ENCODE data around the gene TLE1. TPM values are rescaled to one million over a fixed set of nuclear protein-coding genes. Genes with fewer than 3 reads are reported as not detected.

TLE1 gene
- total and polyA plus RNA-seq, 9 of the 15 experiments (the other 6 are each of a cell fraction or from before 2014, with no cell fraction given) = 0.11 TPM; not detected in 8

- Histone ChIP-seq H3K79me2 (ENCODE audit: control insufficient read depth, insufficient read depth, low read length) (no peaks in the 10 kb centered on the region), H2AFZ (ENCODE audit: low read depth, low read length) (no peak overlapping the region), H3K9me3 (replicated peaks; ENCODE audit: control insufficient read depth, insufficient read depth, low read depth, low read length) (no peaks in the 10 kb centered on the region), H3K9me1 (ENCODE audit: control insufficient read depth, insufficient read depth, low read length) (no peaks in the 10 kb centered on the region), H3K9ac (ENCODE audit: insufficient read depth in 1 of 2, low read depth in 2 of 2, low read length in 2 of 2) (no peak overlapping the region), H4K20me1 (replicated peaks; ENCODE audit: control insufficient read depth, insufficient read depth, low read length) (no peaks in the 10 kb centered on the region), H3K4me1 (replicated peaks in 1 of 2; ENCODE audit: control insufficient read depth in 2 of 2, insufficient read depth in 2 of 2, low read length in 2 of 2) (no peaks in the 10 kb centered on the region), H3K4me2 (ENCODE audit: insufficient read depth, low read length) (no peak overlapping the region), H3K36me3 (ENCODE audit: control insufficient read depth, insufficient read depth, low read length) (no peaks in the 10 kb centered on the region), H3K27ac (ENCODE audit: extremely low read depth, low read depth, low read length) (no peak overlapping the region), H3K27me3 (ENCODE audit: control insufficient read depth in 2 of 2, insufficient read depth in 2 of 2, low read length in 2 of 2) (no peaks in the 10 kb centered on the region), H3K4me3 (no peak overlapping the region)
- in situ Hi-C loops (cut with MboI) (no loop called here), intact Hi-C loops (cut with micrococcal nuclease) (no loop called here)
- no peak for TF ChIP-seq NELFE (IDR thresholded peaks at IDR 0.05; ENCODE audit: insufficient read depth, insufficient read length)
- ATAC-seq = no peak
- FAIRE-seq = no peak
- no peak for DNase-seq (ENCODE audit: extremely low read depth in 1 of 4, low spot score in 3 of 4)
- CTCF ChIA-PET (ENCODE audit: low intra/inter-chr PET ratio) = no interaction called here
- no TSS peak for BruUV-seq (replicated peaks)
- POLR2A ChIA-PET = no interaction called here
- 0% methylated on average over 4 of the region's 4 CpGs for WGBS (ENCODE audit: insufficient coverage, low coverage, missing lambda C conversion rate)
Observed at GRCh38 chr9:81552581-81552991, 136.8 kb downstream of the TLE1 start.

- Histone ChIP-seq H4K20me1 (replicated peaks; ENCODE audit: control insufficient read depth, insufficient read depth, low read length) (no peaks in the 10 kb centered on the region), H3K4me1 (replicated peaks in 1 of 2; ENCODE audit: control insufficient read depth in 2 of 2, insufficient read depth in 2 of 2, low read length in 2 of 2) (no peaks in the 10 kb centered on the region), H2AFZ (ENCODE audit: low read depth, low read length) (no peak overlapping the region), H3K4me2 (ENCODE audit: insufficient read depth, low read length) (no peak overlapping the region), H3K9ac (ENCODE audit: insufficient read depth in 1 of 2, low read depth in 2 of 2, low read length in 2 of 2) (no peak overlapping the region), H3K36me3 (ENCODE audit: control insufficient read depth, insufficient read depth, low read length) (no peaks in the 10 kb centered on the region), H3K27ac (ENCODE audit: extremely low read depth, low read depth, low read length) (no peak overlapping the region), H3K9me1 (ENCODE audit: control insufficient read depth, insufficient read depth, low read length) (no peaks in the 10 kb centered on the region), H3K9me3 (replicated peaks; ENCODE audit: control insufficient read depth, insufficient read depth, low read depth, low read length) (no peaks in the 10 kb centered on the region), H3K79me2 (ENCODE audit: control insufficient read depth, insufficient read depth, low read length) (no peaks in the 10 kb centered on the region), H3K4me3 (no peak overlapping the region), H3K27me3 (ENCODE audit: control insufficient read depth in 2 of 2, insufficient read depth in 2 of 2, low read length in 2 of 2) (no peaks in the 10 kb centered on the region)
- intact Hi-C loops (cut with micrococcal nuclease) = no loop called here
- ATAC-seq = no peak
- CTCF ChIA-PET (ENCODE audit: low intra/inter-chr PET ratio) = no interaction called here
- no peak for FAIRE-seq
- in situ Hi-C loops (cut with MboI) = no loop called here
- 0% methylated on average over 3 of the region's 3 CpGs for WGBS (ENCODE audit: insufficient coverage, low coverage, missing lambda C conversion rate)
- no TSS peak for BruUV-seq (replicated peaks)
- no peak for DNase-seq (ENCODE audit: extremely low read depth in 1 of 4, low spot score in 3 of 4)
- POLR2A ChIA-PET = no interaction called here
- TF ChIP-seq NR4A1 (CRISPR knock-in tag; IDR thresholded peaks at IDR 0.05) (no peak), NR4A1 (tag; IDR thresholded peaks at IDR 0.05) (no peak), ZNF431 (CRISPR knock-in tag; IDR thresholded peaks at IDR 0.05) (no peak), NONO (IDR thresholded peaks at IDR 0.05; ENCODE audit: low read depth in 2 of 2, low read length in 1 of 2) (no peak), ZBTB5 (IDR thresholded peaks at IDR 0.05) (no peak)
Observed at GRCh38 chr9:81550207-81550583, 139.2 kb downstream of the TLE1 start.
